ENCODE results near the gene LRPAP1.
"Not testable (repeated sequence)": the region's sequence is repeated elsewhere in the genome, so short reads cannot be mapped to it uniquely, and the experiment has no call there.

LRPAP1 gene

GRCh38 chr4:3471098-3471760 is 61.0 kb downstream of the LRPAP1 start:
- no peak for DNase-seq

- DNase-seq = no peak
Measured at GRCh38 chr4:3470244-3471097, 61.8 kb downstream of the LRPAP1 start.

GRCh38 chr4:3469386-3470243 is 62.6 kb downstream of the LRPAP1 start:
- no peak for DNase-seq

- DNase-seq = no peak
Measured at GRCh38 chr4:3468804-3469203, 63.4 kb downstream of the LRPAP1 start.

GRCh38 chr4:3468154-3468553 is 64.1 kb downstream of the LRPAP1 start:
- no peak for DNase-seq

- DNase-seq = no peak
Measured at GRCh38 chr4:3467601-3468031, 64.6 kb downstream of the LRPAP1 start.

- DNase-seq = no peak
Measured at GRCh38 chr4:3466691-3467600, 65.3 kb downstream of the LRPAP1 start.

- DNase-seq = no peak
Measured at GRCh38 chr4:3465698-3466671, 66.2 kb downstream of the LRPAP1 start.

GRCh38 chr4:3464911-3465697 is 67.1 kb downstream of the LRPAP1 start:
- DNase-seq = no peak

- DNase-seq = no peak
Measured at GRCh38 chr4:3464349-3464905, 67.8 kb downstream of the LRPAP1 start.

GRCh38 chr4:3463556-3464348 is 68.5 kb downstream of the LRPAP1 start:
- DNase-seq = no peak

GRCh38 chr4:3462790-3463415 is 69.3 kb downstream of the LRPAP1 start, which contains the start of gene DOK7:
Gene DOK7, plus strand, starts transcription at chr4:3463306. Its CDS starts 70 bp downstream, at chr4:3463376.
- no peak for DNase-seq

- no peak for DNase-seq
Measured at GRCh38 chr4:3462321-3462789, 69.9 kb downstream of the LRPAP1 start.

- DNase-seq = no peak
Measured at GRCh38 chr4:3461515-3462291, 70.5 kb downstream of the LRPAP1 start.

GRCh38 chr4:3460926-3461325 is 71.3 kb downstream of the LRPAP1 start:
- DNase-seq = no peak

GRCh38 chr4:3459156-3459555 is 73.1 kb downstream of the LRPAP1 start:
- DNase-seq = not testable (repeated sequence)

- DNase-seq = no peak
Measured at GRCh38 chr4:3458371-3458770, 73.9 kb downstream of the LRPAP1 start.
